OCI-LY1 (cell line): ENCODE results near the gene ZNF831.

Experiments
- EZH2 ChIP-seq: fragments of 200-600 bp; sonication (generic), shearing (Covaris generic); IDR thresholded peaks from 2 replicates; pipeline ENCODE4 v1.8.0; 2017; ENCODE audit warnings: borderline replicate concordance, mixed run types, mild to moderate bottlenecking, antibody characterized with exemption, low read length, moderate library complexity, mixed read lengths
- TF ChIP-seq, protein P1 (sequence below): fragments of 200-600 bp; sonication (generic), shearing (Covaris generic); IDR thresholded peaks from 2 replicates; pipeline ENCODE4 v1.5.1; 2017; ENCODE audit warnings: mild to moderate bottlenecking, antibody characterized with exemption, low read length, moderate library complexity, mixed read lengths

DNA sequence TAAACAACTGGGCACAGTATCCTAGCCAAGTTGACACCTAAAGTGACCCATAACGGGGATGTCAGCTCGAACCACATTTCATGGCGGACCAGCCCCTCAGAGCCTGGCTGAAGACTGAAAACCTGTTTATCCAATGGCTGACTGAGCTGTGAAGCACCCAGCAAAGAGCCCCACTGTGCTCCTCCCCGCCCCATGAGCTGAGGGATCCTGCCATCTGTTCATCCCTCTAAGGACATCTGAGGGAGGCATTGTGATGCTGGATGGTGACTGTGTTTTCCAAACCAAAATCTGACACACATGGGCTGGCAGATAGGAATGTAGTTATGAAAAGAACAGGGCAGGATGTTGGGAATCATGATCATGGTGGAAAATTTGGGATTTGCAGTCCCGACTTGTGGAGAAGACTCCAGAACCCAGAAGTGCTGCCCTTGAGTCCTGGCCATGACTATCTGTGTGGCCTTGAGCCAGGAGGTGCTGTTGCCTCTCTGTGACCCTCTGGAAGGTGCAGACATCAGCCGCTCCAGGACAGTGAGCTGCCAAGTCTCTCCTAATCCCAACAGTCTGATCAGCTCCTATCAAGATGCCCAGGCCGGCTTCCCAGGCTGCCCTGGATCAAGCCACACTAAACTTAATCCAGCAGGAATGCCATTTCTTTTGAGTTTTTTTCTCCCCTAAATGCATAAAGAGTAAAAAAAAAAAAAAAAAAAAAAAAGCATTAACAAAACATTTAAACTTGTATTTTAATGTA lies 142.5 kb downstream of the ZNF831 start:
- TF ChIP-seq, protein P1, sequence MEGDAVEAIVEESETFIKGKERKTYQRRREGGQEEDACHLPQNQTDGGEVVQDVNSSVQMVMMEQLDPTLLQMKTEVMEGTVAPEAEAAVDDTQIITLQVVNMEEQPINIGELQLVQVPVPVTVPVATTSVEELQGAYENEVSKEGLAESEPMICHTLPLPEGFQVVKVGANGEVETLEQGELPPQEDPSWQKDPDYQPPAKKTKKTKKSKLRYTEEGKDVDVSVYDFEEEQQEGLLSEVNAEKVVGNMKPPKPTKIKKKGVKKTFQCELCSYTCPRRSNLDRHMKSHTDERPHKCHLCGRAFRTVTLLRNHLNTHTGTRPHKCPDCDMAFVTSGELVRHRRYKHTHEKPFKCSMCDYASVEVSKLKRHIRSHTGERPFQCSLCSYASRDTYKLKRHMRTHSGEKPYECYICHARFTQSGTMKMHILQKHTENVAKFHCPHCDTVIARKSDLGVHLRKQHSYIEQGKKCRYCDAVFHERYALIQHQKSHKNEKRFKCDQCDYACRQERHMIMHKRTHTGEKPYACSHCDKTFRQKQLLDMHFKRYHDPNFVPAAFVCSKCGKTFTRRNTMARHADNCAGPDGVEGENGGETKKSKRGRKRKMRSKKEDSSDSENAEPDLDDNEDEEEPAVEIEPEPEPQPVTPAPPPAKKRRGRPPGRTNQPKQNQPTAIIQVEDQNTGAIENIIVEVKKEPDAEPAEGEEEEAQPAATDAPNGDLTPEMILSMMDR, result no peak
- TF ChIP-seq EZH2, result no peak
